Mucosa of rectum (tissue), 2 donors: Measurements from ENCODE around the gene FAM9C.

Source experiments
- H3K27ac ChIP-seq, 2 donors: one replicate each; pipeline ENCODE4 v1.7.0; 2013; ENCODE audit warnings: inconsistent platforms in 2 of 2, low read depth in 2 of 2, low read length in 2 of 2
- H3K27me3 ChIP-seq, 2 donors: one replicate each; pipeline ENCODE4 v1.7.0; 2013; ENCODE audit warnings: low read length in 2 of 2; ENCODE audit not compliant: control insufficient read depth in 2 of 2, insufficient read depth in 2 of 2
- H3K36me3 ChIP-seq, 2 donors: one replicate each; pipeline ENCODE4 v1.7.0; 2013; ENCODE audit warnings: low read length in 2 of 2; ENCODE audit not compliant: control insufficient read depth in 2 of 2, insufficient read depth in 2 of 2
- H3K4me1 ChIP-seq, 2 donors: one replicate each; pipeline ENCODE4 v1.7.0; 2013; ENCODE audit warnings: low read length in 2 of 2, mild to moderate bottlenecking in 1 of 2; ENCODE audit not compliant: control insufficient read depth in 2 of 2, insufficient read depth in 2 of 2
- H3K4me3 ChIP-seq, 2 donors: one replicate each; pipeline ENCODE4 v1.7.0; 2013; ENCODE audit warnings: low read length in 2 of 2
- H3K9ac ChIP-seq, 2 donors: one replicate each; pipeline ENCODE4 v1.7.0; 2013; ENCODE audit warnings: low read length in 2 of 2, low read depth in 1 of 2, mild to moderate bottlenecking in 1 of 2
- H3K9me3 ChIP-seq, 2 donors: one replicate each; pipeline ENCODE4 v1.7.0; 2013; ENCODE audit warnings: low read length in 2 of 2; ENCODE audit not compliant: control insufficient read depth in 2 of 2
- donor health status: healthy.
- donor health status: Normal muscosa, but diverticular disease.

Gene FAM9C

GRCh38 chrX:12986886-12987285, 57.5 kb downstream of the FAM9C start:
- H3K27ac ChIP-seq, result no peak overlapping the region
- H3K27me3 ChIP-seq, result peaks cover 0 to 4% of the 10 kb centered on the region in 2 donors
- no peaks in the 10 kb centered on the region for H3K9me3 ChIP-seq
- H3K9ac ChIP-seq, result no peak overlapping the region
- no peak overlapping the region for H3K4me3 ChIP-seq
- peaks cover 0 to 5% of the 10 kb centered on the region in 2 donors for H3K4me1 ChIP-seq
- no peaks in the 10 kb centered on the region for H3K36me3 ChIP-seq

- Histone ChIP-seq H3K4me3 (no peak overlapping the region), H3K4me1 (peaks cover 0 to 7% of the 10 kb centered on the region in 2 donors), H3K27me3 (peaks cover 0 to 4% of the 10 kb centered on the region in 2 donors), H3K9ac (no peak overlapping the region), H3K36me3 (no peaks in the 10 kb centered on the region), H3K9me3 (no peaks in the 10 kb centered on the region), H3K27ac (no peak overlapping the region)
Observed at GRCh38 chrX:12986164-12986779, 58.1 kb downstream of the FAM9C start.
